GM12875 (cell line): ENCODE measurements around the gene REV3L.

ENCODE experiments used
- H3K4me3 ChIP-seq: one replicate; pipeline ENCODE4 v1.5.1; 2011; ENCODE audit warnings: low read depth, low read length, control low read depth
- CTCF ChIP-seq: IDR thresholded peaks from 2 replicates; pipeline ENCODE4 v1.5.1; 2011; ENCODE audit warnings: low read depth, mild to moderate bottlenecking, control low read depth, inconsistent platforms, low read length, moderate library complexity, borderline replicate concordance; ENCODE audit not compliant: insufficient read depth

The REV3L gene

GRCh38 chr6:111487661-111488060, 4.6 kb upstream of the REV3L start:
- H3K4me3 ChIP-seq, result no peak overlapping the region
- no peak for TF ChIP-seq CTCF

GRCh38 chr6:111486921-111487320, 3.9 kb upstream of the REV3L start:
- no peak overlapping the region for H3K4me3 ChIP-seq
- TF ChIP-seq CTCF, result no peak

- H3K4me3 ChIP-seq, result no peak overlapping the region
- no peak for TF ChIP-seq CTCF
Observed at GRCh38 chr6:111486475-111486874, 3.5 kb upstream of the REV3L start.

GRCh38 chr6:111485342-111485741, 2.3 kb upstream of the REV3L start:
- no peak for TF ChIP-seq CTCF
- H3K4me3 ChIP-seq, result no peak overlapping the region

GRCh38 chr6:111484633-111484930, 1.6 kb upstream of the REV3L start:
- TF ChIP-seq CTCF, result no peak
- H3K4me3 ChIP-seq, result peak overlapping the region; percentile 69

- TF ChIP-seq CTCF, result no peak
- peak overlapping the region; percentile 69 for H3K4me3 ChIP-seq
Observed at GRCh38 chr6:111483736-111484632, 966 bp upstream of the REV3L start.
